BJ (cell line): ENCODE data around the gene HSP90AA1. TPM values are rescaled to one million over a fixed set of nuclear protein-coding genes. Genes with fewer than 3 reads are reported as not detected.
"Not testable (repeated sequence)": the region's sequence is repeated elsewhere in the genome, so short reads cannot be mapped to it uniquely, and the experiment has no call there.

Experiments
- CTCF ChIA-PET: fragments of 350-600 bp; formaldehyde crosslinking; extraction: SDS; loops from one replicate; lab custom pipeline; 2021; ENCODE audit warnings: antibody characterized with exemption, inconsistent platforms; lab: Yijun Ruan, JAX
- POLR2A ChIA-PET: fragments of 300-600 bp; sonication (Branson Sonifier 250); formaldehyde crosslinking; extraction: SDS; loops from one replicate; lab custom pipeline; 2021; ENCODE audit warnings: antibody characterized with exemption; lab: Charles Lee
- DNase-seq: peaks from one replicate; pipeline ENCODE4 v3.0.0-alpha.2; 2011; ENCODE audit warnings: low read depth
- H3K27me3 ChIP-seq: 2 replicates; pipeline ENCODE4 v1.6.0; 2011; ENCODE audit warnings: low read length; ENCODE audit not compliant: control insufficient read depth, insufficient read depth
- H3K36me3 ChIP-seq: 2 replicates; pipeline ENCODE4 v1.5.1; 2011; ENCODE audit warnings: low read length; ENCODE audit not compliant: control insufficient read depth, insufficient read depth
- H3K4me3 ChIP-seq: 2 replicates; pipeline ENCODE4 v1.5.1; 2011; ENCODE audit warnings: low read depth, mild to moderate bottlenecking, control low read depth, low read length
- CTCF ChIP-seq: IDR thresholded peaks from 2 replicates; pipeline ENCODE4 v1.5.1; 2011; ENCODE audit warnings: low read depth, mild to moderate bottlenecking, control low read depth, inconsistent platforms, low read length, moderate library complexity; ENCODE audit not compliant: insufficient read depth
- polyA plus RNA-seq: library from polyadenylated mRNA; depleted of rRNA; stranded (reverse); fragments of >200 nt; gene quantifications from 2 replicates; pipeline ENCODE4 v1.2.3, GENCODE V29; 2011

HSP90AA1 gene
- polyA plus RNA-seq, 1 experiment = 222 TPM

DNA sequence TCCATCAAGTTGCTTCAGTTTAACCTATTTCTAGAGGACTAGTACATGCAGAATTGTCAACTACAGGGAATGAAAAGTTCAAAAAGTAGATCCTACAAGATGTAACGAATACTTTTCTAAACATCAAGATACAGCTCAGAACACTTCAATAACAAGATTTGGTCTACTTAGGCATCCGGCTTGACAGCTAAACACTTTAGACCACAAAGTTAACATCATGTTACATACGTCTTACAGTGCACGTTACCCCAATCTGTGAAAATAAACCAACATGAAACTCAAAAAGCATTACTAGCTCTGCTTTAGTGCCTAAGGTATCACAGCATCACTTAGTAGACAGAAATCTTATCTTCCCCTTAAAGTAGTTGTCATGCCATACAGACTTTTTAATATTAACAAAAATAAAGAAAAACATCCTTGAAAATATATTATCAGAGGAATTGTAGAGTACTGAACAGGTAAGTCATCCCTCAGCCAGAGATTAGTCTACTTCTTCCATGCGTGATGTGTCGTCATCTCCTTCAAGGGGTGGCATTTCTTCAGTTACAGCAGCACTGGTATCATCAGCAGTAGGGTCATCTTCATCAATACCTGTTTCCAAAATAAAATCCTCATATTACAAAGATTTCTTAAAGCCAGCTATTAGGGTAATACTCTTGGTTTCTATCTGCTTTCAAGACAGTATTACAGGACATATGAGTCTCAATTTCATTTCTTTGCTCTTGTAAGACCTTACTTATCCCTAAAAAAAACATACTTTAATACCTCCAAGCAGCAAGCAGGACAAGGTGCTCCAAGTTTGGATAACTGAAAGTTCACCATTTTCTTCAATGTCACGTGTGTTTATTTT is 5.4 kb downstream of the HSP90AA1 start:
- H3K36me3 ChIP-seq = peaks cover 15% of the 10 kb centered on the region
- H3K27me3 ChIP-seq = no peaks in the 10 kb centered on the region
- DNase-seq = no peak
- H3K4me3 ChIP-seq = no peak overlapping the region
- TF ChIP-seq CTCF = no peak
- ChIA-PET CTCF (interaction anchor here (1.2 to 1.3 kb wide), 2 partner anchors 15 to 121 kb away, joined by 3 to 4 read pairs; no protein-coding TSS in a partner anchor), POLR2A (no interaction called here)

- CTCF ChIA-PET = interaction anchor here (1.2 to 1.3 kb wide), 2 partner anchors 16 to 120 kb away, joined by 3 to 4 read pairs; no protein-coding TSS in a partner anchor
- Histone ChIP-seq H3K27me3 (no peaks in the 10 kb centered on the region), H3K4me3 (no peak overlapping the region), H3K36me3 (peaks cover 12% of the 10 kb centered on the region)
- DNase-seq = no peak
- TF ChIP-seq CTCF = no peak
- POLR2A ChIA-PET = no interaction called here
Measured at GRCh38 chr14:102080183-102081080, 6.4 kb downstream of the HSP90AA1 start.

GRCh38 chr14:102079700-102079979 is 7.2 kb downstream of the HSP90AA1 start:
- Histone ChIP-seq H3K4me3 (no peak overlapping the region), H3K36me3 (peaks cover 11% of the 10 kb centered on the region), H3K27me3 (no peaks in the 10 kb centered on the region)
- no peak for TF ChIP-seq CTCF
- ChIA-PET CTCF (interaction anchor here (1.0 kb wide), 1 partner anchor 17 kb away, joined by 3 read pairs; no protein-coding TSS in a partner anchor), POLR2A (no interaction called here)
- DNase-seq = no peak

DNA sequence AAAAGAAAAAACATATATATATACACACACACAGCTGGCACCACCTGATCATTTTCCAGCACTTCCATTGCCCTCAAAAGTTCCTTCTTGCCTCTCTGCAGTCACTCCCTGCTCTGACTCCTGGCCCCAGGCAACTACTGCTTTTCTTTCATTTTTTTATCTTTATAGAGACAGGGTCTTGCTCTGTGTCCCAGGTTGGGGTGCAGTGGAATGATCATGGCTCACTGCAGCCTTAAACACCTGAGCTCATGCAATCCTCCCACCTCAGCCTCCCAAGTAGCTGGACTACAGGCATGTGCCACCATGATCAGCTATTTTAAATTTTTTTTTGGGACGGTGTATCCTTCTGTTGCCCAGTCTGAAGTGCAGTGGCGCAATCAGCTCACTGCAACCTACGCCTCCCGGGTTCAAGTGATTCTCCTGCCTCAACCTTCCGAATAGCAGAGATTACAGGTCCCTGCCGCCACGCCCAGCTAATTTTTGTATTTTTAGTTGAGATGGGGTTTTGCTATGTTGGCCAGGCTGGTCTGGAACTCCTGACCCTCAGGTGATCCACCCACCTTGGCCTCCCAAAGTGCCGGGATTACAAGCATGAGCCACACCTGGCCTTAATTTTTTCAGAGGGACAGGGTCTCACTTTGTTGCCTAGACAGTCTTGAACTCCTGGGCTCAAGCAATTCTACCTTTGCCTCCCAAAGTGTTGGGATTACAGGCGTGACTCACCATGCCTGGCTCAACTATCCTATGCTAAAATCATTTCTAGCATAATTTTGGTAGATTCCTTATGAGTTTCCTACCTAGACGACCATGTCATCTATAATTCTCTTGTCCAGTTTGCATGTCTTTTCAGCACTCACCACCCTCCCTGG is 7.8 kb downstream of the HSP90AA1 start:
- Histone ChIP-seq H3K36me3 (peaks cover 10% of the 10 kb centered on the region), H3K27me3 (no peaks in the 10 kb centered on the region), H3K4me3 (no peak overlapping the region)
- CTCF ChIA-PET = interaction anchor here (0.6 to 1.0 kb wide), 2 partner anchors 18 to 118 kb away, joined by 3 read pairs; no protein-coding TSS in a partner anchor
- no peak for TF ChIP-seq CTCF
- POLR2A ChIA-PET = interaction anchor here (0.7 kb wide), 1 partner anchor 241 kb away, joined by 3 read pairs; no protein-coding TSS in a partner anchor
- DNase-seq = no peak

DNA sequence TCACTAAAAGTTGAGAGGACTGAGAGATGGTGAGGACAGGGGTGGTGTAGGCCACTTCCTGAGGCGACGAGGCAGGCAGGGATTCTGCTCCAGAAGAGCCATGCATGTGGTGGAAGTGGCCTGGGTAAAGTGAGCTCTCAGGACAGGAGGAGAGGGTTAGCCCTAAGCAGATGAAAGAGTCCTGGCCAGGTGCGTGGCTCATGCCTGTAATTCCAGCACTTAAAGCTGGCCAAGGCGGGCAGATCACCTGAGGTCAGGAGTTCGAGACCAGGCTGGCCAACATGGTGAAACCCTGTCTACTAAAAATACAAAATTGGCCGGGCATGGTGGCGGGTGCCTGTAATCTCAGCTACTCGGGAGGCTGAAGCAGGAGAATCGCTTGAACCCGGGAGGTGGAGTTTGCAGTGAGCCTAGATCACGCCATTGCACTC is 8.5 kb downstream of the HSP90AA1 start:
- peaks cover 10% of the 10 kb centered on the region for H3K36me3 ChIP-seq
- CTCF ChIA-PET, H3K4me3 ChIP-seq: not testable (repeated sequence)

More for the DNA sequence above, 8.5 kb downstream of the HSP90AA1 start:
- not testable (repeated sequence) for H3K27me3 ChIP-seq, DNase-seq
- POLR2A ChIA-PET = interaction anchor here (0.7 kb wide), 1 partner anchor 242 kb away, joined by 3 read pairs; no protein-coding TSS in a partner anchor
